GM13977 (cell line): ENCODE measurements around the gene ERICH6B.

ENCODE experiments used
- DNase-seq: peaks from one replicate; pipeline ENCODE4 v3.0.0; 2012; ENCODE audit warnings: low spot score
- in situ Hi-C: fragments of 300-500 bp; cut with MboI; formaldehyde crosslinking; loops from one replicate; pipeline ENCODE4 v1.12.0; 2022; ENCODE audit warnings: low sequenced_read_pairs, low pct_unique_long_range_greater_than_20kb, mixed read lengths, inconsistent platforms; ENCODE audit not compliant: unreplicated experiment
- TF ChIP-seq, protein P1 (sequence below): IDR thresholded peaks from 2 replicates; pipeline ENCODE4 v1.5.1; 2012; ENCODE audit warnings: mild to moderate bottlenecking, control low read depth; ENCODE audit not compliant: insufficient read depth; ENCODE audit errors: extremely low read depth, missing control alignments

Gene ERICH6B

DNA sequence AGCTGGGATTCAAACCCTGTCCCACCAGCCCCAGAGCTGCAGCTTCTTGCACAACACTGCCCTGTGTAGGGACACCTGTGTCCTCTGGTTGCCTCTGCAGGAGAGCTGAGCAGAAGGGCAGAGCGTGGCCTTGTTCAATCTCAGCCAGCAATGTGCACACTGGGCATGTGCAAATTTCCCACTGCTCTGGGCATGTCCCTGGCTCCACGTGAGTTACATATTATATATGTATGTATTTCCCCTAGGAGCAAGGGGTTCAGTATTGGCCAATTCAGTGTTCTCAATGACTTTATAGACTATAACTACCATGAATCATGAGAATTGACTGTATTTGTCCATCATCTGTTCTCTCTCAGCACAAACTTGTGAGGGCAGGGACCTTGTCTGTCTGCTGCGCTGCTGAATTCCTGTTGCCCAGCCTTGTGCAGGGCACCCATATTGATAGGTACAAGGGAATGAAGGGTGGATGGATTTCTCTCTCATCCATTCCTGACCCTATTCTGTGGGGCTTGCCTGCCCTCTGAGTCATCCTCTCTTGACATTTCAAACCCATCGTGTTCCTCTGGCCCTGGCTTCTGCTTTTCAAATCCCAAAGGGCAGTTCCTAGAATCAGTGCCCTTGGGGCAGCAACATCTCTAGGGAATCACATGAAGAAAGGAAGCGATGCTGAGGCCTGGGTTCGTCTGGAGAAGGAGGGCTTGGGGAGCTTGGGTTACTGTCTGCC is 69.7 kb downstream of the ERICH6B start:
- in situ Hi-C loops = no loop called here
- no peak for DNase-seq
- TF ChIP-seq, protein P1, sequence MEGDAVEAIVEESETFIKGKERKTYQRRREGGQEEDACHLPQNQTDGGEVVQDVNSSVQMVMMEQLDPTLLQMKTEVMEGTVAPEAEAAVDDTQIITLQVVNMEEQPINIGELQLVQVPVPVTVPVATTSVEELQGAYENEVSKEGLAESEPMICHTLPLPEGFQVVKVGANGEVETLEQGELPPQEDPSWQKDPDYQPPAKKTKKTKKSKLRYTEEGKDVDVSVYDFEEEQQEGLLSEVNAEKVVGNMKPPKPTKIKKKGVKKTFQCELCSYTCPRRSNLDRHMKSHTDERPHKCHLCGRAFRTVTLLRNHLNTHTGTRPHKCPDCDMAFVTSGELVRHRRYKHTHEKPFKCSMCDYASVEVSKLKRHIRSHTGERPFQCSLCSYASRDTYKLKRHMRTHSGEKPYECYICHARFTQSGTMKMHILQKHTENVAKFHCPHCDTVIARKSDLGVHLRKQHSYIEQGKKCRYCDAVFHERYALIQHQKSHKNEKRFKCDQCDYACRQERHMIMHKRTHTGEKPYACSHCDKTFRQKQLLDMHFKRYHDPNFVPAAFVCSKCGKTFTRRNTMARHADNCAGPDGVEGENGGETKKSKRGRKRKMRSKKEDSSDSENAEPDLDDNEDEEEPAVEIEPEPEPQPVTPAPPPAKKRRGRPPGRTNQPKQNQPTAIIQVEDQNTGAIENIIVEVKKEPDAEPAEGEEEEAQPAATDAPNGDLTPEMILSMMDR = no peak

DNA sequence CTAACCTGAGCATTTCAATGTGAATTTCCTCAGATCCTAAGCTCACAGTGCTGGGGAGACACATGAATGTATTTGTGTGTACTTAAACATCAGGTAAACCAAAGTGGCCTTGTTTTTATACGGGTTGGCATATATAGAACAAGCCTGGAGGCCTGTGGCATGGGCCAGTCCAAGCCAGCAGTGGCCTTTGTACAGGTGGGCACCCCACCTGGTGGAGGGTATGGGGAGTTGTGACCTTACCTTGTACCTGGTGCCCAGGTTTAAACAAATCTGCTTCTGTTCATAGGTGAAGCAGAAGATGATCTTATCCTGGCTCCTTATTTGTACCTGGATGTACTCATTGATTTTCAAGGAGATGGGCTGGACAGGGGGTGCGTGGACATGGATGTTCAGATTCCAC is 71.0 kb downstream of the ERICH6B start:
- TF ChIP-seq, protein P1 = no peak
- in situ Hi-C loops = no loop called here
- no peak for DNase-seq

DNA sequence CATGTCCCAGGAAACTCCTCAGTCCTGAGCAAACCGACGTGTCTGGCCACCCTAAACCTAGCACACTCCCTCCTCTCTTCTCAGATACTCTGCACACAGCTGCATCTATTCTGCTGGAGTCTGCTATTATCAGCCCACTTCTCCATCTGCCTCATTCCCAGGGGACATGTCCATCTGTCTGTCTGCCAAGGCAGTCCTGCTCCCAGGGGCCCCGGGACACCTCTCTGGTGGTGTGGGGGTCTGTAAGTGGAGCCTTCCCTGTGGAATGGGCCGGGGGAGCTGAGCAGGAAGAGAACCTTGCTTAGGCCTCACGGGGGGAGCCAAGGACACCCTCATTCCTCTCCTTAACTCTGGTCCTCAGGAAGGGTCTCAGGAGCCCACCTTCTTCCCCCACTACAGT is 72.7 kb downstream of the ERICH6B start:
- in situ Hi-C loops = no loop called here
- TF ChIP-seq, protein P1 = no peak
- no peak for DNase-seq

DNA sequence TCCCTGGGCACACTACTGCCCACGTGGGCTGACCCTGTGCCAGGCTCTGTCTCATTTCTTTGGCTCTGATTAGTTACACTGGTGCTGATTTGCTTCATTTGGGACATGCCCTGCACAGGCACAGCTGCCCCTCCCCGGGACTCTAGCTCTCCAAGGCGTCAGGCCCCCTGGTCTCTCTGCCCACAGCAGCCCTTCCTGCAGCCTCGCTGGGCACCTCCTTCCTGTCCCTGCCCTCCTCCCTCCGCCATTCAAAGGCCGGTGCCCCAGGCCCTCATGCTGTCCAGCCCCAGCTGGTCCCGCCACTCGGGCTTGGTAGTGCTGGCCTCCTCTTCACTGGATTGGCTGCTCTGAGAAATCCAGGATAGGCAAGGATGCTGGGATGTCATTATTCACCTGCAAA is 73.1 kb downstream of the ERICH6B start:
- in situ Hi-C loops = no loop called here
- TF ChIP-seq, protein P1 = no peak
- no peak for DNase-seq

DNA sequence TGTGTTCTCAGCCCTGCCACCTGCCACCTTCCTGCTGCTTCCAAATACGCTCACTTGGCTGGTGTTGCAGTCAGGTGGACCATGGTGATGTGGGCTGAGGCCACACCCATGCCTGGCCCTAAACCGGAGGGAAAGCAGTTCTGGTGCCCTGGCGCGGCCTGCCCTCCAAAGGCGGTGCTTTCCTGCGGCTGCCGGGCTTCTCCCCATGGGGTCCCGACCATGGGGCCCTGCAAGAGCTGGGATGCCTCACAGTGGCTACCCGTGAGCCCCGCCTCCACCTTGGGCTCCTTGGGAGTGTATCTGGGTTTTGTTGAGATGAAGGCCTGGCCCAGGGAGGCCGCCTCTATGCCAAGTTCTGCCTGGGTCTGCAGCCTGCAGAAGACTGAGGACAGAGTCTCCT is 73.7 kb downstream of the ERICH6B start:
- TF ChIP-seq, protein P1 = no peak
- in situ Hi-C loops = no loop called here
- no peak for DNase-seq

DNA sequence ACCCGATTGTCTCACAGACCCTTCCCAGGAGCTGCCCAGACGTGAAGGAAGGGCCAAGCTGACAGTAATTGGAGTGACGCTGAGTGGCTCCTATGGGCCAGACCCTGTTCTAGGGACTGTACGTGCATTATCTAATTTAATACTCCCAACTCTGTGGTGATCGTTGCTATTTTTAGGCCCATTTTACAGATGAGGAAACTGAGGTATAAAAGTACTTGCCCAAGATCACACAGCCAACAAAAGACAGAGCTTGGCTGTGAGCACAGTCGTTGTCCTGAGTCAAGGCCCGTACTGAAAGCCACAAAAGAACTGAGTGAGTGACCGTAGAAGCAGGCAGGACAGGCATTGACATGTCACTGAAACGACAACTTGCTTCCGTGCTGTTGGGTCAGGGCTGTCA is 74.7 kb downstream of the ERICH6B start:
- in situ Hi-C loops = no loop called here
- TF ChIP-seq, protein P1 = no peak
- DNase-seq = no peak
